ENCODE results near the gene ZC3H18.
"Not testable (repeated sequence)": the region's sequence is repeated elsewhere in the genome, so short reads cannot be mapped to it uniquely, and the experiment has no call there.

The ZC3H18 gene

DNA sequence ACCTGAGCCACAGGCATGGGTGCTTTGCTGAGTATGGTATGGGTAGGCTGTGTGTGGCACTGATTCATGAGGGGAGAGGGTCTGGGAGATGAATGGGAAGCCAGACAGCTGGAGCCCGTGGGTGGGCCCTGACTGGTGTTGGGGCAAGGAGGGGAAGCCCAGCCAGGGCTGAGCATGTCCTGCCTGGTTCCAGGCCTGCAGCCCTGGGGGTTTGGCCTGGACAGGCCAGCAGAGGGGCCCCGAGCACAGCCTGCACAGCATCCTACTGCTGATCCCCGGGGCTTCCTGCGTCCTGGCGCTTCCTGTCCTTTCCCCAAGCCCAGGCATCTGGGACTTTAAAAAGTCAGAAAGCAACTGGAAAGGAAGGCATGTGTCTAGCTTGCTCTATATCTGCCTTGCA is 97.3 kb downstream of the ZC3H18 start:
- TF ChIP-seq, protein P1, sequence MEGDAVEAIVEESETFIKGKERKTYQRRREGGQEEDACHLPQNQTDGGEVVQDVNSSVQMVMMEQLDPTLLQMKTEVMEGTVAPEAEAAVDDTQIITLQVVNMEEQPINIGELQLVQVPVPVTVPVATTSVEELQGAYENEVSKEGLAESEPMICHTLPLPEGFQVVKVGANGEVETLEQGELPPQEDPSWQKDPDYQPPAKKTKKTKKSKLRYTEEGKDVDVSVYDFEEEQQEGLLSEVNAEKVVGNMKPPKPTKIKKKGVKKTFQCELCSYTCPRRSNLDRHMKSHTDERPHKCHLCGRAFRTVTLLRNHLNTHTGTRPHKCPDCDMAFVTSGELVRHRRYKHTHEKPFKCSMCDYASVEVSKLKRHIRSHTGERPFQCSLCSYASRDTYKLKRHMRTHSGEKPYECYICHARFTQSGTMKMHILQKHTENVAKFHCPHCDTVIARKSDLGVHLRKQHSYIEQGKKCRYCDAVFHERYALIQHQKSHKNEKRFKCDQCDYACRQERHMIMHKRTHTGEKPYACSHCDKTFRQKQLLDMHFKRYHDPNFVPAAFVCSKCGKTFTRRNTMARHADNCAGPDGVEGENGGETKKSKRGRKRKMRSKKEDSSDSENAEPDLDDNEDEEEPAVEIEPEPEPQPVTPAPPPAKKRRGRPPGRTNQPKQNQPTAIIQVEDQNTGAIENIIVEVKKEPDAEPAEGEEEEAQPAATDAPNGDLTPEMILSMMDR (IDR thresholded peaks at IDR 0.05; ENCODE audit: low read depth, low read length, missing control alignments): no peak
- H3K4me3 ChIP-seq (replicated peaks; ENCODE audit: low read depth, low read length): no peak overlapping the region
- no peak for DNase-seq (ENCODE audit: extremely low read depth, low read depth)

DNA sequence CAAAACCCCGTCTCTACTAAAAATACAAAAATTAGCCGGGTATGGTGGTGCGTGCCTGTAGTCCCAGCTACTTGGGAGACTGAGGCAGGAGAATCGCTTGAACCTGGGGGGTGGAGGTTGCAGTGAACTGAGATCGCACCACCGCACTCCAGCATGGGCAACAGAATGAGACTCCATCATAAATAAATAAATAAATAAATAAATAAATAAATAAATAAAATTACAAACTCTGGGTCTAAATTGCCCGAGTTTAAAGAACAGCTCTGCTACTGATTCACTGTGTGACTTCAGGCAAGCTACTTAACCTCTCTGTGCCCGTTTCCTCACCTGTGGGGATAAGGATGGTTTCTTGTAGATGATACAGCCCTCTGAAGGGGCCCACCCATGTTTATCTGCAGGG is 99.3 kb downstream of the ZC3H18 start:
- not testable (repeated sequence) for H3K4me3 ChIP-seq (replicated peaks; ENCODE audit: low read depth, low read length); DNase-seq (ENCODE audit: extremely low read depth, low read depth)

DNA sequence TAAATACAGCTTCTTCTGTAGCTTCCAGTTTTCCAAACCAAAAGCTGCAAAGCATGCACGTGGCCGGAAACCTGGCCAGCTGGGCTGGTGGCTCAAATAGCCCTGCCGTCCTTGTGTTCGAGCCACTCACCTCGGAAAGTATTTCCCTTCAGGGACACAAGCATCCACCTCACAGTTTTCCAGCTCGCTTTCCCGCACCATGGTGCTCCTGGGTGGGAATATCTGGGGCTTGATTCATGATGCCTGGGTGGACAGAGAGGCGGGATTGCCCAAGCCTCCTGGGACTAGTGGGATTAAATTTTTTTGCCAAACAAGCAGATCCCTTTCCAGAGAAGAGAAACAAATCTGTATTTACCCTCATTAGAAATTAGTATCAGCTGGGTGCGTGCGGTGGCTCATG is 99.8 kb downstream of the ZC3H18 start:
- TF ChIP-seq, protein P1 (IDR thresholded peaks at IDR 0.05; ENCODE audit: low read depth, low read length, missing control alignments): no peak

DNA sequence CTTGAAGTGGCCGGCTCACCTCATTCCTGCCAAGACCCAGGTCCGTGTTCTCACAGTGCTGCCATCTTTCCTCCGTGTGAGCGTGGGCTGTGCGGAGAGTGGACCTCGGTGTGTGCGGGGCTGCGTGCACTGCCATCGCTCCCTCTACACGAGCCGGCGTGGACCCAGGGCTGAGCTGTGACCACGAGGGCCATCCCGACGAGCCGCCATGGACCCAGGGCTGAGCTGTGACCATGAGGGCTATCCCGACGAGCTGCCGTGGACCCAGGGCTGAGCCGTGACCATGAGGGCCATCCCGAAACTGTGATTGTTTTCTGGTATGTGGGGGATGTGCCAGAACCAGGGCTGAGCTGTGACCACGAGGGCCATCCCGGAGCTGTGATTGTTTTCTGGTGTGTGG is 101.6 kb downstream of the ZC3H18 start:
- DNase-seq (ENCODE audit: extremely low read depth, low read depth): no peak

More for the DNA sequence above, 99.8 kb downstream of the ZC3H18 start:
- H3K4me3 ChIP-seq (replicated peaks; ENCODE audit: low read depth, low read length): no peak overlapping the region
- DNase-seq (ENCODE audit: extremely low read depth, low read depth): no peak

DNA sequence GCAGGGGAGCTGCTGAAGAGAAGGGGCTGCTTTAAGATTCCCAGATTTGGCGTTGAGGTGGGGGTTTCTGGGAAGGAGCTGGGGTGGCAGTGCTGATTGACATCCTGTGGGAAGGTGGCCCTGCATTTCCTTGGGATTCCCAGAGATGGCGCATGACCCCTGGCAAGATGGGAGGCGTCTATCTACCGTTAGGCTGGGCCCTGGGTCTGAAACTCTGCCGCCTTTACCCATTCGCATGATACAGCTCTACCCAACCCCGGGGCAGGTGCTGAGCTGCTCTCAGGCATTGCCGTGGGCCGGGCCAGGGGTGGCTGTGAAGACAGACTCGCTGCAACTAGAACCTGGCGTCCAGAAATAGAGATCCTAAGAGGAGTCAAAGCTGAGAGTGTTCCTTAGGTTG is 102.6 kb downstream of the ZC3H18 start:
- no peak overlapping the region for H3K4me3 ChIP-seq (replicated peaks; ENCODE audit: low read depth, low read length)
- no peak for DNase-seq (ENCODE audit: extremely low read depth, low read depth)
- TF ChIP-seq, protein P1 (IDR thresholded peaks at IDR 0.05; ENCODE audit: low read depth, low read length, missing control alignments): peak; percentile 30

More for the DNA sequence above, 101.6 kb downstream of the ZC3H18 start:
- TF ChIP-seq, protein P1 (IDR thresholded peaks at IDR 0.05; ENCODE audit: low read depth, low read length, missing control alignments): no peak
- H3K4me3 ChIP-seq (replicated peaks; ENCODE audit: low read depth, low read length): no peak overlapping the region

DNA sequence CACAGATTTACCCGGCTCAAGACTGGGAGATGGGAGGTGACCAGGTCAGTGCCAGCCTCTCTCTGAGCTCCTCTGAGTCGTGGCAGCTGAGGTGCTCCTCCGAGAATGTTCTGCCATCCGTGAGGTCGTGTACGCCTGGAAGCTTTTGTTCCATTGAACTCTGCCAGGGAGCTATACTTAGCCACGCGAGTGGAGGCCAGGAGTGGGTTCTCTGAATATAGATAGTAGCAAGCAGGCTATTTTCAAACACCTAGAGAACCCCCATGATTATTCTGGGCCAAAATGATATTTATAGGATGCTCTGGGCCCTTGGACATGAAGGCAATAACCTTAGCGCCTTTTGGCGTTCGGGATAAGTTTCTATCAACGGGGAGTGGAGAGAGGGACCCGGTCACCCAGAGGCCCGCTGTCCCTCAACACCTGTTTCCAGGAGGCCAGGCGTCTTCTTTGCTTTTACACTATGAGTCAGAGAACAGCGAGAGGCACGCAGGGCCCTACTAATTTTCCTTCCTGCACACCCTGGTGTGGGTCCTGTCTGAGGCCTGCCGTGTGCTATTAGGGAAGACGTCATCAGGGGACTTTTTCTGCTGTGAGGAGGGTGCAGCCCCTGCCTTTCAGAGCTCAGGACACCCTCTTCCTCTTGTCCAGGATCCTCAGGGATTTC is 103.6 kb downstream of the ZC3H18 start:
- TF ChIP-seq, protein P1 (IDR thresholded peaks at IDR 0.05; ENCODE audit: low read depth, low read length, missing control alignments): no peak
- H3K4me3 ChIP-seq (replicated peaks; ENCODE audit: low read depth, low read length): no peak overlapping the region
- DNase-seq (ENCODE audit: extremely low read depth, low read depth): no peak

DNA sequence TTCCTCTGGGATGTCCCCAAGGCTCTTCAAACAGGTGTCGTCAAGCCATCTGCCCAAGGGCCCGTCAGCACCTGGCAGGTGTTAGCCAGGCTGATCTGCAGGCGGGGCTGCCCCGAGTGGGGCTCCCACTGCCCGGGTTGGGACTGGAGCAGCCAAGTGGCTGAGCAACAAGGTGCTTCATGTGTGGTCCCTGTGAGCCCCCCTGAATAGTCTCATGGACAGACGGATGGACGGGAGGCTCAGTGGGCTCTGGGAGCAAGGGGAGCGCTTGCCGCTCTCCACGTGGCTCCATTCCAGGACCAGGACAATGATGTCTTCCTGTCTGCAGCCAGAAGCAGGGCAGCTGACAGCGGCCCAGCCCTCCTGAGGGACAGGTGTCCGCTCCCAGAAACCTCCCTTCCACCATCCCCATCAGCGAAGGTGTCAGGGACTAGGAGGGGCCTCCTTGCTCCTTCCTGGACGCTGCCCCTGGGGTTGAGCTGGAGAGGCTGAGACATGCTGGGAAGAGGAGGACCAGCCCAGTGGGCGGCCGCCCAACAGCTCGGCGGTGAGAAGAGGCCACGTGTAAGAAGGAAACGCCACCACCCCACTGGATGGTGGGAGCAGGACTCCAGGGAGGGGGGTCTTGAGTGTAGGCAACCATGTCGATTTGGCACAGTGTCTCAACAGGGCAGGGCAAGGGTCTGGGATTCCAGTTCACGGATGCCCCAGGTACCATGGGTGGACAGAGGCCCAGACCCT is 106.5 kb downstream of the ZC3H18 start:
- DNase-seq (ENCODE audit: extremely low read depth, low read depth): no peak
- TF ChIP-seq, protein P1 (IDR thresholded peaks at IDR 0.05; ENCODE audit: low read depth, low read length, missing control alignments): no peak

More for the DNA sequence above, 106.5 kb downstream of the ZC3H18 start:
- no peak overlapping the region for H3K4me3 ChIP-seq (replicated peaks; ENCODE audit: low read depth, low read length)
